Measurements from ENCODE around the gene SIRPA.

Gene SIRPA

DNA sequence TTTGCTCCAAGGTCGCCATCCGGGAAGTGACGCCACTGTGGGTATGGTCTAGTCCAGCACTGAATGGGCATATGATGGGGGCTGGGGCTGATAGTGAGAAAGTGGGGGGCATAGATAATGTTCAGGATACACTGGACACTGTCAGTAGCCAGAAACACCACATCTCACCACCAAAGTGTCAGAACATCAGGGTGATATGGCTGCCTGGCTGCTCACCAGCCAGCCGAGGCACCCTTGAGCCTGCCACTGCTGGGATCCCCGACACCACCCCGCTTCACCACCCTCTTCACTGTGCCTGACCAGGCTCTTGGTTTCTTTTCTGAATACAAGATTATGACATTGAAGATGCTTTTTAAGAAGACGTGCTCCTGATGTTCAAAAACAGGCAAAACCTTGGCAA is 46.9 kb downstream of the SIRPA start:
- H3K36me3 ChIP-seq: no peaks in the 10 kb centered on the region
- H3K27ac ChIP-seq: no peak overlapping the region
- H3K27me3 ChIP-seq (ENCODE audit: insufficient read depth, low read depth, severe bottlenecking): no peaks in the 10 kb centered on the region
- no peaks in the 10 kb centered on the region for H3K9me3 ChIP-seq (ENCODE audit: severe bottlenecking)
- no peak for DNase-seq
- H3K4me3 ChIP-seq (ENCODE audit: low read depth, low read length): no peak overlapping the region
- TF ChIP-seq, protein P1, sequence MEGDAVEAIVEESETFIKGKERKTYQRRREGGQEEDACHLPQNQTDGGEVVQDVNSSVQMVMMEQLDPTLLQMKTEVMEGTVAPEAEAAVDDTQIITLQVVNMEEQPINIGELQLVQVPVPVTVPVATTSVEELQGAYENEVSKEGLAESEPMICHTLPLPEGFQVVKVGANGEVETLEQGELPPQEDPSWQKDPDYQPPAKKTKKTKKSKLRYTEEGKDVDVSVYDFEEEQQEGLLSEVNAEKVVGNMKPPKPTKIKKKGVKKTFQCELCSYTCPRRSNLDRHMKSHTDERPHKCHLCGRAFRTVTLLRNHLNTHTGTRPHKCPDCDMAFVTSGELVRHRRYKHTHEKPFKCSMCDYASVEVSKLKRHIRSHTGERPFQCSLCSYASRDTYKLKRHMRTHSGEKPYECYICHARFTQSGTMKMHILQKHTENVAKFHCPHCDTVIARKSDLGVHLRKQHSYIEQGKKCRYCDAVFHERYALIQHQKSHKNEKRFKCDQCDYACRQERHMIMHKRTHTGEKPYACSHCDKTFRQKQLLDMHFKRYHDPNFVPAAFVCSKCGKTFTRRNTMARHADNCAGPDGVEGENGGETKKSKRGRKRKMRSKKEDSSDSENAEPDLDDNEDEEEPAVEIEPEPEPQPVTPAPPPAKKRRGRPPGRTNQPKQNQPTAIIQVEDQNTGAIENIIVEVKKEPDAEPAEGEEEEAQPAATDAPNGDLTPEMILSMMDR (IDR thresholded peaks at IDR 0.05; ENCODE audit: low read depth, low read length): no peak

DNA sequence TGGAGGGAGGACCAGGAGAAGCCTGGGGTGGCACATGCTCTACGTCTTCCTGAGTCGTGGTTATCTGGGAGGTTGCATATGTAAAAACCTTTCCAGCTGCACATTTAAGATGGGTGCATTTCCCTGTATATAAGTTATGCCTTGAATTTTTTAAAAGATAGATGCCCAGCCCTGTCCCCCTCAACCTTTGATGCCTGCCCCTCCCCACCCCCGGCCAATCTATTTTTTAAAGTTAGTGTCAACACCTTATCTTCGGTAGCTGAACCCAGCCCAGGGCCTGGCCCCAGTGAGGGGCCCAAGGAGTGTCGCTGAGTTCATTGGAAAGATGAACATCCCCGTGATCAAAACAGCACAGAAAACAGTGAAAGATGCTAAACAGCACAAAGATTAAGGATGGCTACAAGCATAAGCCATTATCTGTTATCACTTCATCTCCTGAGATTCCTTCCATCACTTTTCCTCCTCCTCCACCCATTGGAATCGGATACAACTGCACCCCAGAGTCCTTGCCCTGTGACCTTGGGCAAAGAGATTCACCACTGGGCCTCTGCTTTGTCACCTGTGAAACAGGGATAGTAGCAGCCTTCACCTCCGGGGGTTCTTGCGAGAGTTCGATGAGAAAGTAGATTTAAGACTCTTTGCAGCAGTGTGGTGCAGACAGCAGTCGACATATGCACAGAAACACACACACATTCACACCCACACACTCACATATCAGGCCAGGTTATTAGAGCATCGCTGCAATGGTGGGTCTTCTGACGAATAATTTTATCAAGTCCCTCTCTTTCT is 47.5 kb downstream of the SIRPA start:
- Histone ChIP-seq H3K36me3 (no peaks in the 10 kb centered on the region), H3K27ac (no peak overlapping the region), H3K9me3 (ENCODE audit: severe bottlenecking) (no peaks in the 10 kb centered on the region), H3K27me3 (ENCODE audit: insufficient read depth, low read depth, severe bottlenecking) (no peaks in the 10 kb centered on the region), H3K4me3 (ENCODE audit: low read depth, low read length) (no peak overlapping the region)
- TF ChIP-seq, protein P1 (IDR thresholded peaks at IDR 0.05; ENCODE audit: low read depth, low read length): no peak
- no peak for DNase-seq

DNA sequence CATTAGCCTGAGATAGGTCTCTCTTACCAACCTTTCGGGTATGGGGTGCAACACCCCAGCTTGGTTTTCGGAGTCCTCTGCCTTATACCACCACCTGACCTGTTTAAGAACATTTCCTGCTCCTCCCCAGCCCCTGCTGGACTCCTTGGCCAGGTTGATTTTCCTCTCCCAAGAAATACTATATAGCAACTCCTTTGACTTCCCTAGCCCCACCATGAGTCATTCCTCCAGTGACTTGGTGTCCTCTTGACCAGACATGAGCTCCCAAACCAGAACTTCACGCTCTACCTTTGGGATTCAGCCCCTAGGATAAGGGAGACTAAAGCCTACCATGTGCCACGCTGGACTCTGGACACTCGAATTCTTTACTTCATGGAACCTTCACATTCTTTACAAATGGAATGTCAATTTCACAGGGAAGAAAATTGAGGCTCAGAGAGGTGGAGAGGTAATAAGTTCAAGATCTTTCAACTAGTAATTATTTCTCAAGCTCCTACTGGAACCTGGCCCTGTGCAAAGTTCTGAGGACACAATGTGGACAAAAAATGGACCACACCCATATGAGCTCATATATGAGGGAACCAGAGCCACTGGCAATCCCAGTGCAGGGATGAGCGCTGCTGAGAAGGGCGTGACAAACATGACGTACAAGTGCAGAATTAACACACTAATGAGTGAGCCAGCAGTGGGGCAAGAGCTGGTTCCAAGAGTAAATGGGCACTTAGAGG is 48.2 kb downstream of the SIRPA start:
- TF ChIP-seq, protein P1 (IDR thresholded peaks at IDR 0.05; ENCODE audit: low read depth, low read length): no peak
- H3K27me3 ChIP-seq (ENCODE audit: insufficient read depth, low read depth, severe bottlenecking): no peaks in the 10 kb centered on the region
- no peak for DNase-seq
- no peak overlapping the region for H3K27ac ChIP-seq
- no peaks in the 10 kb centered on the region for H3K9me3 ChIP-seq (ENCODE audit: severe bottlenecking)
- no peak overlapping the region for H3K4me3 ChIP-seq (ENCODE audit: low read depth, low read length)
- H3K36me3 ChIP-seq: no peaks in the 10 kb centered on the region

DNA sequence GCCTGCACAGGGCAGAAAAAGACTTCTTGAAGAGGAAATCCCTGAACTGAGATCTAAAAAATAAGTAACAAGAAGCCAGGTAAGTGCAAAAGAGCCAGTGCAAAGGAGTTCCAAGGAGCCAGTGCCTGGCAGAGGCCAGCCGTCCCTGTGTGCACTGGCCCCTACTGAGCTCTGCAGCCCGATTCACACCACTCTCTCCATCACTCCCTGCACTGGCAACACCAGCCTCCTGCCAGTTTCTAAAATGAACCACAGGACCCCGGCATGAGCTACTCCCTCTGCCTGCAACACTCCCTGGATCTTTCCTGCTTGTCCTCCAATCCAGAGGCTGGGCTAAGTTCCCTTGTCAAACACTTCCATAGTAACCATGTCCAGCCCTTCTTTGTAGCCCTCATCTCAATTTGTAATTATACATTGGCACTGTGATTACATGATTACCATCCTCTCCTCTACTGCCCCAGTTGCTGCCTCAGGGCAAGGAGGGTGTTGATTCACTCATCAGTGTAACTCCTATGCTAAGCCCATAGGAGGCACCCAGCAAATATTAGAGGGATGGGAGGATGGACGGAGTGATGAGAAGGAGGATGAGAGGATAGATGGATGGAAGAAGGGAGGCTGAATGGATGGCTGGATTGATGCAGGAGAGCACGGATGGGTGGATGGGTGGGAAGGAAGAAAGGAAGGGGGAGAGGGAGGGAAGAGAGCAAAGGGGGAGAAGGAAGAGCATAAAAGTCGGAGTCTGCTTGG is 49.3 kb downstream of the SIRPA start:
- H3K4me3 ChIP-seq (ENCODE audit: low read depth, low read length): no peak overlapping the region
- H3K9me3 ChIP-seq (ENCODE audit: severe bottlenecking): no peaks in the 10 kb centered on the region
- no peaks in the 10 kb centered on the region for H3K27me3 ChIP-seq (ENCODE audit: insufficient read depth, low read depth, severe bottlenecking)
- no peaks in the 10 kb centered on the region for H3K36me3 ChIP-seq
- DNase-seq: no peak
- TF ChIP-seq, protein P1 (IDR thresholded peaks at IDR 0.05; ENCODE audit: low read depth, low read length): no peak
- no peak overlapping the region for H3K27ac ChIP-seq

DNA sequence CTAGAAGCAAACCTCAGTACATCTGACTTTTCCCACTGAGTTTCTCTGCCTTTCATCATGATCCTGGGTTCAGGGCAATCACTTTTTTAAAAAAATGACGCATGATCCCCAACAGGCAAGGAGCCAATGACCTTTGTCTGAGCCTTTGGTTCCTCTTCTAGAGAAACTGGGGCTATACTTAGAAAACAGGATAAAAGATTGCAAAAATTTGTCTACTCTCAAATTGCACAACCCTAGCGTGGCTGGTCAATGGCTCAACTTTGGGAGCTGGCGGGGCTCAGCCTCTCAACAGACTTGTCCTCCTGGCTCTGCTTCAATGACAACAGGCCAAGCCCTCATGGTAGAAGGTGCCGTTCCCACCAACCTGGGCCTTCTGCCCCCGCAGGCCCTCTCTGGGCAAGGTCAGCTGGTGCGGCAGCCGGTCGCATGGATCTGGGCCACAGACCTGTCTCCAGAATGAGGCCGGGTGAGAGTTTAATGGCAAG is 50.0 kb downstream of the SIRPA start:
- Histone ChIP-seq H3K36me3 (no peaks in the 10 kb centered on the region), H3K27ac (no peak overlapping the region), H3K9me3 (ENCODE audit: severe bottlenecking) (no peaks in the 10 kb centered on the region), H3K27me3 (ENCODE audit: insufficient read depth, low read depth, severe bottlenecking) (no peaks in the 10 kb centered on the region), H3K4me3 (ENCODE audit: low read depth, low read length) (no peak overlapping the region)
- no peak for DNase-seq
- TF ChIP-seq, protein P1 (IDR thresholded peaks at IDR 0.05; ENCODE audit: low read depth, low read length): no peak
